ENCODE results near the gene LIF. TPM values are rescaled to one million over a fixed set of nuclear protein-coding genes. Genes with fewer than 3 reads are reported as not detected.

Gene LIF
- total and polyA plus RNA-seq, 2 of the 4 experiments (the other 2 are of a cell fraction), result 130 to 214 TPM

GRCh38 chr22:30243661-30244060 lies 2.9 kb downstream of the LIF start:
- intact Hi-C loops (cut with micrococcal nuclease) (no loop called here), in situ Hi-C loops (cut with MboI; ENCODE audit: low sequenced_read_pairs) (no loop called here), dilution Hi-C loops (cut with HindIII; ENCODE audit: low sequenced_read_pairs, unreplicated experiment) (no loop called here)
- Histone ChIP-seq H3K23ac (ENCODE audit: low read depth, low read length) (no peak overlapping the region), H2AFZ (replicated peaks; ENCODE audit: low read length, poor library complexity) (no peak overlapping the region), H3K56ac (ENCODE audit: extremely low read depth, insufficient read depth, low read length) (no peak overlapping the region), H3K9me3 (ENCODE audit: control insufficient read depth, insufficient read depth, low read length) (no peaks in the 10 kb centered on the region), H3K4me1 (ENCODE audit: control insufficient read depth, insufficient read depth, low read length) (peaks cover 68% of the 10 kb centered on the region), H4K91ac (ENCODE audit: insufficient read depth, low read depth, low read length) (peak overlapping the region; percentile 79; the same call in 1 of the 2 replicates), H2BK20ac (ENCODE audit: low read depth, low read length) (peak overlapping the region; percentile 20; the same call in 1 of the 2 replicates), H3K9ac (ENCODE audit: low read depth, low read length) (peak overlapping the region; percentile 30), H4K8ac (ENCODE audit: low read depth in 2 of 2, low read length in 2 of 2) (peak overlapping the region; percentile 94 to 96), H3K27ac (ENCODE audit: insufficient read depth, low read length) (peak overlapping the region; percentile 100), H3K18ac (ENCODE audit: low read depth, low read length) (peak overlapping the region; percentile 100; the same call in 1 of the 2 replicates), H2BK15ac (ENCODE audit: low read depth, low read length) (peak overlapping the region; percentile 1; the same call in 1 of the 3 replicates), H2BK120ac (ENCODE audit: low read depth, low read length) (peak overlapping the region; percentile 20; the same call in 1 of the 2 replicates), H4K20me1 (ENCODE audit: insufficient read depth, low read length) (no peaks in the 10 kb centered on the region), H3K4me3 (ENCODE audit: insufficient read depth, low read depth, low read length) (no peak overlapping the region), H3K4me2 (ENCODE audit: low read depth, low read length) (peak overlapping the region; percentile 94; the same call in 1 of the 2 replicates), H2BK5ac (ENCODE audit: low read depth, low read length, poor library complexity, severe bottlenecking) (peak overlapping the region; percentile 94), H3K9me1 (ENCODE audit: insufficient read depth, low read length) (peaks cover 28% of the 10 kb centered on the region), H2AK9ac (replicated peaks; ENCODE audit: low read depth, low read length, poor library complexity) (peak overlapping the region; percentile 75), H3K36me3 (ENCODE audit: control insufficient read depth, insufficient read depth, low read length) (peaks cover 47% of the 10 kb centered on the region), H3K27me3 (ENCODE audit: control insufficient read depth, insufficient read depth, low read length) (no peaks in the 10 kb centered on the region), H4K5ac (ENCODE audit: low read depth, low read length) (peak overlapping the region; percentile 48), H3K4ac (ENCODE audit: low read depth, low read length) (peak overlapping the region; percentile 100), H2AK5ac (ENCODE audit: low read depth, low read length) (peak overlapping the region; percentile 94), H3K14ac (replicated peaks; ENCODE audit: low read depth, low read length) (peak overlapping the region; percentile 98), H3K79me1 (ENCODE audit: low read depth in 1 of 2, low read length in 2 of 2) (peaks cover 37 to 60% of the 10 kb centered on the region in 2 experiments)
- DNase-seq (no peak), ATAC-seq (ENCODE audit: low read depth) (no peak)
- TF ChIP-seq NFE2L2 (IDR thresholded peaks at IDR 0.05; ENCODE audit: low read depth, low read length) (no peak), CHD1 (IDR thresholded peaks at IDR 0.05; ENCODE audit: low read depth, low read length) (0 out of 2 replicates have a peak, but pooled peaks have one; percentile 30)
- BruUV-seq (replicated peaks), result no TSS peak
- CTCF ChIA-PET, result no interaction called here
- POLR2A ChIA-PET (ENCODE audit: unreplicated experiment), result interaction anchor here (0.6 to 0.7 kb wide), 2 partner anchors 39 to 146 kb away, joined by 3 read pairs; no protein-coding TSS in a partner anchor
- 97% methylated on average over 12 of the region's 22 CpGs; no CpG with 5 or more reads in 1 of the 2 experiments for whole genome bisulfite sequencing, 2 experiments (ENCODE audit: extremely low coverage in 2 of 2, insufficient read length in 1 of 2)
